Glutamatergic neuron (in vitro differentiated cells): Measurements from ENCODE around the gene TMEM205. TPM values are rescaled to one million over a fixed set of nuclear protein-coding genes. Genes with fewer than 3 reads are reported as not detected.

Source experiments
- DNase-seq: peaks from one replicate; pipeline ENCODE4 v3.0.0; 2022
- H3K27ac Mint-ChIP-seq: one replicate; pipeline ENCODE4 v1.8.0; 2020; ENCODE audit warnings: mild to moderate bottlenecking, mixed read lengths, inconsistent platforms; ENCODE audit not compliant: unreplicated experiment
- H3K27me3 Mint-ChIP-seq: one replicate; pipeline ENCODE4 v1.8.0; 2020; ENCODE audit warnings: mild to moderate bottlenecking, moderate library complexity, mixed read lengths, inconsistent platforms; ENCODE audit not compliant: unreplicated experiment
- H3K36me3 Mint-ChIP-seq: one replicate; pipeline ENCODE4 v1.8.0; 2020; ENCODE audit warnings: mild to moderate bottlenecking, mixed read lengths, inconsistent platforms; ENCODE audit not compliant: unreplicated experiment
- H3K4me1 Mint-ChIP-seq: one replicate; pipeline ENCODE4 v1.8.0; 2020; ENCODE audit warnings: mild to moderate bottlenecking, low read depth, mixed read lengths, inconsistent platforms; ENCODE audit not compliant: unreplicated experiment
- H3K4me3 Mint-ChIP-seq: one replicate; pipeline ENCODE4 v1.8.0; 2020; ENCODE audit warnings: mild to moderate bottlenecking, mixed read lengths, inconsistent platforms; ENCODE audit not compliant: unreplicated experiment
- H3K9me3 Mint-ChIP-seq: one replicate; pipeline ENCODE4 v1.8.0; 2020; ENCODE audit warnings: mild to moderate bottlenecking, moderate library complexity, mixed read lengths, inconsistent platforms; ENCODE audit not compliant: unreplicated experiment
- CTCF ChIP-seq: fragments of 200-600 bp; sonication (generic); IDR thresholded peaks from one replicate; pipeline ENCODE4 v1.5.0; 2021; ENCODE audit not compliant: partially characterized antibody, unreplicated experiment
- total RNA-seq: library from RNA; stranded (reverse); fragmentation: NEBNext Ultra II Directional; extraction: Animal tissue kit (Norgen Biotek cat#: 25700); gene quantifications from one replicate; pipeline ENCODE4 v1.2.1, GENCODE V29; 2021; ENCODE audit not compliant: unreplicated experiment

The TMEM205 gene
- total RNA-seq, 1 donor from 2014 or later, result 43.1 TPM

DNA sequence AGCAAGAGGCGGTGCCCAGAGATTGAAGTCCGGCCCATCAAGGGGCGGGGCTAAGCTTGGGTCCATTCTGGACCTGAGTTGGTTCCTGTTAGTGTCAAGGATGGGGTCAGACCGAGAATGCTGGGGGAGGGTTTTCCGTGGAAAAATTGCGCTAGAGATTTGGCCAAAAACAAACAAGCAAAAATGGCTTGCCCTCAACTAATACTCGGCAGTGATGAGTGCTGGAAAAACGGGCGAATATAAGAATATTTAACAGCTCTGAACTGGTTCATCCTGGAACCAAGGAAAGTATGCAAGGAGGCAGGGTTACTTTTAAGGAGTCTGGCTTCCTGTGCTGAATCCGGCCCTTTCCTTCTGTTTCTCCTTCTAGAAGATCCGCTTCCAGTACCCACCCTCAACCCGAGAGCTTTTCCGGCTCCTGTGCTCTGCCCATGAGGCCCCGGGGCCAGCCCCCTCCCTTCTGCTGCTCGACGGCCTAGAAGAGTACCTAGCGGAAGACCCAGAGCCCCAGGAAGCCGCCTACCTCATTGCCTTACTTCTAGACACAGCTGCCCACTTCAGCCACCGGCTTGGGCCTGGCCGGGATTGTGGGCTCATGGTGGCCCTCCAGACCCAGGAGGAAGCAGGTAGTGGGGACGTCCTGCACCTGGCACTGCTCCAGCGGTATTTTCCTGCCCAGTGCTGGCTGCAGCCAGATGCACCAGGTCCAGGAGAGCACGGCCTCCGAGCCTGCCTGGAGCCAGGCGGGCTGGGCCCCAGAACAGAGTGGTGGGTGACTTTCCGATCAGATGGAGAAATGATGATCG is 29.3 kb upstream of the TMEM205 start:
- Mint-ChIP-seq H3K4me3 (no peak overlapping the region), H3K27ac (peak overlapping the region; percentile 70), H3K9me3 (peaks cover 3% of the 10 kb centered on the region), H3K27me3 (peaks cover 12% of the 10 kb centered on the region), H3K4me1 (peaks cover 8% of the 10 kb centered on the region), H3K36me3 (no peaks in the 10 kb centered on the region)
- DNase-seq, result no peak
- TF ChIP-seq CTCF, result no peak

DNA sequence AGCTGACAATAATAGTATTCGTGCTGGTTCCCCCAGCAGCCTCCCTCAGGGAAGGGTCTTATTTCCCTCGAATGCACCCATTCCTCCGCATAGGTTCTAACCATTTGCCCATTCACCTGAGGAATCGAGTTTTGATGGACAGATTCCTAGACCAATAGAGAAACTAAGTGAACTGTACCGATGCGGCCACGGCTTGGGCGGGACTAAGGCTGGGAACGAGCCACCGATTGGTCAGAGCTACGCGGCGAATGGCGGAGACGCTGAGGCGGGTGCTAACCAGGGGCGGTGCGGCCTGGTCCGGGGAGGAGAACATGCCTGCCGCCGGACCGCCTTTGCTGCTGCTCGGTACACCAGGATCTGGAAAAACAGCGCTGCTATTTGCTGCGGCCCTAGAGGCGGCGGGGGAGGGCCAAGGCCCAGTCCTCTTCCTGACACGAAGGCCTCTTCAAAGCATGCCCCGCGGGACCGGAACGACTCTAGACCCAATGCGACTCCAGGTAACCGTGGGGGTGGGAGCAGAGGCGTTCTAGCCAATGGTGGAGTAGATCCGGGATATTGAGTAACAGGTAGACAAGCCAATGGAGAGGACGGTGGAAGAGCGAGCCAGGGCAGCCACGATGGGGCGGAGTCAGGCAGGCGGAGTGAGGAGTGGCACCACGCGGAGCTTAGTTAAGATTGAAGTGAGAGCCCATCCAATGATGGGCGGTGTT is 28.5 kb upstream of the TMEM205 start, which contains the start of gene SWSAP1:
Gene SWSAP1, plus strand, starts transcription at position 234 of the 710 bp plus-strand sequence. Its CDS starts 15 bp downstream, at position 249.
- Mint-ChIP-seq H3K27me3 (peaks cover 12% of the 10 kb centered on the region), H3K27ac (no peak within 1 kb of the TSS), H3K4me1 (peaks cover 9% of the 10 kb centered on the region), H3K4me3 (no peak within 1 kb of the TSS), H3K9me3 (peaks cover 3% of the 10 kb centered on the region), H3K36me3 (no peaks in the 10 kb centered on the region)
- TF ChIP-seq CTCF, result no peak
- peak; percentile 97 for DNase-seq

GRCh38 chr19:11373885-11374432 is 27.9 kb upstream of the TMEM205 start:
- Mint-ChIP-seq H3K27me3 (peaks cover 12% of the 10 kb centered on the region), H3K4me3 (no peak overlapping the region), H3K27ac (no peak overlapping the region), H3K4me1 (peaks cover 12% of the 10 kb centered on the region), H3K9me3 (peaks cover 3% of the 10 kb centered on the region), H3K36me3 (no peaks in the 10 kb centered on the region)
- no peak for DNase-seq
- no peak for TF ChIP-seq CTCF

DNA sequence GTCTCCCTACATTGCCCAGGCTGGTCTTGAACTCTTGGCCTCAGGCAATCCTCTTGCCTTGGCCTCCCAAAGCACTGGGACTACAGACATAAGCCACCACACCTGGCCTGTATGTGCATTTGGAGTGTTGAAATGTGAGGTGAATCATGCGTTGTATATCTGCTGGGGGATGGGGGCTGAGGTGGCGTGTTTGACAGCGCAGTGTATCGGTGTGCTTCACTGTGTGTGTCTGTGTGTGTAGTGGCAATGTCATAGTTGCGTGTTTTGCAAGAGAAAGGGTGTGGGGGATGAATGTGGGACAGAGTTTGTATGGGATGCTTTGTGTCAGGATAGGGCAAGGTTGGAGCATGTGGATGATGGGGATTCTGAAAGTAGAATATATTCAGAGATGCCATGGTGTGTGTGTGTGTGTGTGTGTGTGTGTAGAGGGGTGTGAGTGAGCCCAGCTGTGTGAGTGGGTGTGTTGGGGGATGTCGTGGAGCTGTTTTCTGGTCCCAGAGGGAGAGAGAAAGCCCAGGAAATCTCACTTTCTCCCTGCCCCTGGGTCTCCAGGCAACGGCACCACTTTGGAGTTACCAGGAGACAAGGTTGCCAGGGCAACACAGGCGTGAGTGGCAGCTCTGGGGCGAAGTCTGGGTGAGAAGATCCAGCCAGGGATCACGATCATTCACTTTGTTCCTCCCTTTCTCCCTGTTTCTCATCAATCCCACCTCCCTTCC is 27.3 kb upstream of the TMEM205 start:
- H3K4me3 Mint-ChIP-seq, result no peak overlapping the region

More for the DNA sequence above, 27.3 kb upstream of the TMEM205 start:
- Mint-ChIP-seq H3K27ac (no peak overlapping the region), H3K36me3 (no peaks in the 10 kb centered on the region), H3K27me3 (peaks cover 12% of the 10 kb centered on the region), H3K9me3 (peaks cover 5% of the 10 kb centered on the region), H3K4me1 (peaks cover 12% of the 10 kb centered on the region)
- peak; percentile 86 for DNase-seq
- TF ChIP-seq CTCF, result no peak
